ENCODE measurements around the gene RHBDF2.

DNA sequence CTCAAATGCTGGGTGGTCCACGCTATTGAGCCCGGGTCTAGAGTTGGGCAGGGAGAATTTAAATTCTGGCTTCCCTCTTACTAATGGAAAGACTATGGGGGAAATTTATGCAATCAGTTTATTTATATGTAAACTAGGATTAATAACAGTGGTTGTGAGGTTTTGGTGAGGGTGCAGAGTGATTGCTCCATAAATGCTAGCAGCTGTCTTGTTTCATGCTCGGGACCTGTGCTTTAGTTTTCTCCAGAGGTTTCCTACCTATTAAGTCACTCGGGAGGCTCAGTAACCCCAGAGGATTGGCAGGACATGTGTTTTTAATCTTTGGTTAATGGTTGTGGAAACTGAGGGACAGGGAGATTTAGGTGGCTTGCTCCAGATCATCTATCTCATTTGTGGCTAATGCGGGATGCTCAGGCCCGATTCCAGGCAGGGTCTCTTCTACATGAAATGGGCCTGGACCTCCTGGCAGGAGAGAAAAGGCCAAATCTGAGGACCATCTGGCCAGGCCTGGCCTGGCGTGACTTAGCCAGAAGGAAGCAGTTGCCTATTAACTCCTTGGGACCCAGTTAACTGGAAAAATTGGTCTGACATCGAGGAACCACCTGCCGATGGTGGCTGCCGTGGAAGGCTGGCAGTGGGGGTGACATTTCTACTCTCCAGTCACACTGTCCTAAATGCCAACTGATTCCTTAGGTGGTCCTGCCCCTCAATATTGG lies 40.7 kb upstream of the RHBDF2 start:
- TF ChIP-seq, protein P1, sequence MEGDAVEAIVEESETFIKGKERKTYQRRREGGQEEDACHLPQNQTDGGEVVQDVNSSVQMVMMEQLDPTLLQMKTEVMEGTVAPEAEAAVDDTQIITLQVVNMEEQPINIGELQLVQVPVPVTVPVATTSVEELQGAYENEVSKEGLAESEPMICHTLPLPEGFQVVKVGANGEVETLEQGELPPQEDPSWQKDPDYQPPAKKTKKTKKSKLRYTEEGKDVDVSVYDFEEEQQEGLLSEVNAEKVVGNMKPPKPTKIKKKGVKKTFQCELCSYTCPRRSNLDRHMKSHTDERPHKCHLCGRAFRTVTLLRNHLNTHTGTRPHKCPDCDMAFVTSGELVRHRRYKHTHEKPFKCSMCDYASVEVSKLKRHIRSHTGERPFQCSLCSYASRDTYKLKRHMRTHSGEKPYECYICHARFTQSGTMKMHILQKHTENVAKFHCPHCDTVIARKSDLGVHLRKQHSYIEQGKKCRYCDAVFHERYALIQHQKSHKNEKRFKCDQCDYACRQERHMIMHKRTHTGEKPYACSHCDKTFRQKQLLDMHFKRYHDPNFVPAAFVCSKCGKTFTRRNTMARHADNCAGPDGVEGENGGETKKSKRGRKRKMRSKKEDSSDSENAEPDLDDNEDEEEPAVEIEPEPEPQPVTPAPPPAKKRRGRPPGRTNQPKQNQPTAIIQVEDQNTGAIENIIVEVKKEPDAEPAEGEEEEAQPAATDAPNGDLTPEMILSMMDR (conservative IDR thresholded peaks at IDR 0.05) = no peak
- TF ChIP-seq EZH2 (IDR thresholded peaks at IDR 0.05; ENCODE audit: low read depth) = no peak

Measured in PC-9 (cell line).